Upper lobe of left lung (tissue), 4 donors: ENCODE data around the gene METTL27.

ENCODE experiments used
- CTCF ChIP-seq, 6 experiments: fragments of 450-650 bp in 4 of 6; fragments of 200-600 bp in 2 of 6; sonication (generic) in 2 of 6; IDR thresholded peaks; one replicate each; pipeline ENCODE4 v1.5.1; 2016 to 2019; ENCODE audit warnings: antibody characterized with exemption in 6 of 6
- POLR2A ChIP-seq, 4 donors: fragments of 450-650 bp; IDR thresholded peaks; one replicate each; pipeline ENCODE4 v1.5.1; 2016 to 2017; ENCODE audit warnings: antibody characterized with exemption in 4 of 4, mild to moderate bottlenecking in 2 of 4

DNA sequence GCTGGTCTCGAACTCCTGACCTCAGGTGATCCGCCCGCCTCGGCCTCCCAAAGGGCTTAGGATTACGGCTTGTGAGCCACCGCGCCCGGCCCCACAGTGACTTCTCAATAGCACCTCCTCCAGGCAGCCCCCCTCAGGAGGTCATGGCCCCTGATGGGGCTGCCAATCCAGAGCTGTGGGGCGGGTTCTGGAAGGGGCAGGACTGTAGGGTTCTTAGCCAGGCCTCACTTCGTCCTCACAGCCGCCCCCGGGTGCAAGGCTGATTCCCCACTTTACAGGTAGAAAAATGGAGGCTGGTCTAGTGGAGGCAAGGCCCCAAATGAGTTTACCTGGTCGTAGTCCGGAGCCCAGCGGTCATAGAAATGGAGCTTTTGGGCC lies 638 bp downstream of the METTL27 start:
- no peak for TF ChIP-seq CTCF (IDR thresholded peaks at IDR 0.05)
- no peak for TF ChIP-seq POLR2A (IDR thresholded peaks at IDR 0.05)
